Heart right ventricle (tissue), 16 donors: Measurements from ENCODE around the gene LETM1. TPM values are rescaled to one million over a fixed set of nuclear protein-coding genes. Genes with fewer than 3 reads are reported as not detected.

Experiments
- ATAC-seq, 8 donors: fragments of 200-7000 bp; cut with Tn5 transposase; one replicate each; pipeline ENCODE4 v1.9.1; 2020; ENCODE audit warnings: mild to moderate bottlenecking in 8 of 8, moderate library complexity in 8 of 8, moderate number of reproducible peaks in 1 of 8
- DNase-seq, 2 donors: peaks; one replicate each; pipeline ENCODE4 v3.0.0-alpha.2; 2020
- H3K27ac ChIP-seq, 10 donors: fragments of 200-600 bp; sonication (generic) in 2 of 10; one replicate each; pipeline versions ENCODE4 v1.5.0 to v1.8.0; 2020 to 2022; ENCODE audit warnings: mild to moderate bottlenecking in 3 of 10
- H3K27me3 ChIP-seq, 7 donors: fragments of 200-600 bp; one replicate each; pipeline ENCODE4 v1.8.0; 2021 to 2022; ENCODE audit warnings: mild to moderate bottlenecking in 2 of 7
- H3K36me3 ChIP-seq, 9 donors: fragments of 200-600 bp; sonication (generic) in 1 of 9; one replicate each; pipeline versions ENCODE4 v1.5.0 to v1.8.0; 2020 to 2022; ENCODE audit warnings: mild to moderate bottlenecking in 2 of 9
- H3K4me1 ChIP-seq, 9 donors: fragments of 200-600 bp; sonication (generic) in 1 of 9; one replicate each; pipeline versions ENCODE4 v1.5.0 to v1.8.0; 2020 to 2022; ENCODE audit warnings: mild to moderate bottlenecking in 4 of 9
- H3K4me3 ChIP-seq, 10 donors: fragments of 200-600 bp; sonication (generic) in 2 of 10; one replicate each; pipeline versions ENCODE4 v1.5.0 to v1.8.0; 2020 to 2022; ENCODE audit warnings: mild to moderate bottlenecking in 7 of 10, moderate library complexity in 2 of 10
- H3K9me3 ChIP-seq, 11 donors: fragments of 200-600 bp in 10 of 11; sonication (generic) in 2 of 11; one replicate each; pipeline versions ENCODE4 v1.5.0 to v1.8.0; 2013 to 2022; ENCODE audit warnings: mild to moderate bottlenecking in 2 of 11, control low read depth in 1 of 11, moderate library complexity in 1 of 11
- WGBS, 2 donors: extraction: QIAGEN DNeasy Blood & Tissue Kit; methylation state at CpG; one replicate each; pipeline ENCODE4 v1.1.7; 2013; ENCODE audit warnings: inconsistent platforms in 1 of 2; 5-methylcytosine and 5-hydroxymethylcytosine counted together
- intact Hi-C, 10 donors: fragments of 100-400 bp; cut with DNase I; formaldehyde crosslinking; loops; one replicate each; pipeline versions ENCODE4 v1.11.1 to v1.14.2; 2022
- polyA plus RNA-seq, 2 donors: library from polyadenylated mRNA; stranded (reverse); fragments of 200-250 nt; gene quantifications; one replicate each; pipeline ENCODE4 v1.2.3, GENCODE V29; 2013
- total RNA-seq, 10 donors: library from RNA; stranded (reverse); fragmentation: NEBNext Ultra II Directional in 3 of 10; extraction: Animal tissue kit (Norgen Biotek cat#: 25700) in 3 of 10; gene quantifications; one replicate each; pipeline versions ENCODE4 v1.2.1 to v1.2.4, GENCODE V29; 2021 to 2023
- TF ChIP-seq, protein P1 (sequence below), 9 donors: fragments of 200-600 bp; sonication (generic) in 2 of 9; IDR thresholded peaks; one replicate each; pipeline versions ENCODE4 v1.5.0 to v1.8.0; 2021 to 2022; ENCODE audit warnings: antibody characterized with exemption in 9 of 9, mild to moderate bottlenecking in 5 of 9, moderate library complexity in 1 of 9
- donor health status: Arrhythmogenic right ventricular cardiomyopathy.
- donor health status: ischemic (EF 13 %, LVEDD 7.1; RV severe dilation, severe dysfunction).
- donor health status: healthy with polysubstance abuse.
- donor health status: DM: no; HTN: yes; CAD: no.
- donor health status: DM: no; HTN: no; CAD: no.
- donor health status: ischemic (EF 25% LVEDD 6.9; RV normal size, moderate dysfunction).
- donor health status: ischemic (EF 25% LVEDD 5.7; RV mildly dilated, moderate dysfunction).
- donor health status: healthy.
- donor health status: DM: yes; HTN: yes; CAD: no.
- donor health status: Ischemic cardiomyopathy.
- donor health status: ischemic (EF 35%, LVEDD 5.7; RV mildly dilated, moderate dysfunction).
- donor health status: nonischemic (EF 11% LVEDD 7.7; RV severe dilation, severe dysfunction).
- donor health status: DM: yes; HTN: yes; CAD: no.
- donor health status: PGD.
- donor health status: ischemic (EF 29% LVEDD 5.4; RV normal size, mild dysfunction).
- donor health status: nonischemic (EF 23%, LVEDD 6.1; RV moderate dilation, normal function).

Gene LETM1
- total and polyA plus RNA-seq, 12 donors = 23.4 to 53.1 (median 41.2) TPM

DNA sequence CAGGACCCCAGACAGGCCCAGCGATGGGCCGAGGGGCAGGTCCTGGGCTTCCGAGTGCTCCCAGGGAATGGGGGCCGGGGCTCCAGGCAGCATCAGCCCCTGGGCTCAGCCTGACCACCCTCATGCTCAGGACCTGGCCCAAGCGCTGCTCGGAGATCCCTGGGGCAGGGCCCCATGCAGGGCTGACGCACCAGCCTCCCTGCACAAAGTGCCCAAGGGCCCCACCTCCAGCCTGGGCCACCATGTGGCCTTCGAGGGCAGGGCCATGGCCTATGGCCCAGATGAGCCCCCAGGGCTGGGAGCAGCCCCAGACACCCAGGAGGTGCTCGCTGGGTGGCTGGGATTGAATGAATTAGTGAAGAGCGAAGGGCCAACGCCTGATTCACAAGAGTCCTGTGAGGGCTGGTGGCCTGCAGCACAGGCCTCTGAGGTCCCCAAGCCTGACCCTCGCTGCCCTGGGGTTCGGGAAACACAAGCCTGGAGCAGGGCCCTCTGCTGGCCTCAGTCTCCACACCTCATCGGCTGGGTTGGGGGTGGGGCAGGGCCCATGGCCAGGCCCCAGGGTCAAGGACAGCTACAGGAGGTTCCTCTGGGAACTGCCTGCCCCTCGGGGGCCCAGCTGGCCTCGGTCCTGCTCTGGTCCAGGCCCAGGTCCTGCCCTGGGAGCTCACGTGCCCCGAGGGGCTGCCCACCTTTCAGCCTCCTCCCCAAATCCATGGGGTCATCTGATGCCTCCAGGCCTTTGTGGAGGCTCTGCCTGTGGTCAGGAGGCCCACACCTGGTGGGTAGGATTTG, 76.2 kb downstream of the LETM1 start:
- TF ChIP-seq, protein P1, sequence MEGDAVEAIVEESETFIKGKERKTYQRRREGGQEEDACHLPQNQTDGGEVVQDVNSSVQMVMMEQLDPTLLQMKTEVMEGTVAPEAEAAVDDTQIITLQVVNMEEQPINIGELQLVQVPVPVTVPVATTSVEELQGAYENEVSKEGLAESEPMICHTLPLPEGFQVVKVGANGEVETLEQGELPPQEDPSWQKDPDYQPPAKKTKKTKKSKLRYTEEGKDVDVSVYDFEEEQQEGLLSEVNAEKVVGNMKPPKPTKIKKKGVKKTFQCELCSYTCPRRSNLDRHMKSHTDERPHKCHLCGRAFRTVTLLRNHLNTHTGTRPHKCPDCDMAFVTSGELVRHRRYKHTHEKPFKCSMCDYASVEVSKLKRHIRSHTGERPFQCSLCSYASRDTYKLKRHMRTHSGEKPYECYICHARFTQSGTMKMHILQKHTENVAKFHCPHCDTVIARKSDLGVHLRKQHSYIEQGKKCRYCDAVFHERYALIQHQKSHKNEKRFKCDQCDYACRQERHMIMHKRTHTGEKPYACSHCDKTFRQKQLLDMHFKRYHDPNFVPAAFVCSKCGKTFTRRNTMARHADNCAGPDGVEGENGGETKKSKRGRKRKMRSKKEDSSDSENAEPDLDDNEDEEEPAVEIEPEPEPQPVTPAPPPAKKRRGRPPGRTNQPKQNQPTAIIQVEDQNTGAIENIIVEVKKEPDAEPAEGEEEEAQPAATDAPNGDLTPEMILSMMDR (IDR thresholded peaks at IDR 0.05) = no peak
- H3K27ac ChIP-seq = no peak overlapping the region
- 85 to 88% methylated on average over 18 of the region's 18 CpGs for WGBS, 2 donors
- no peak for DNase-seq
- intact Hi-C loops = no loop called here
- H3K4me3 ChIP-seq = no peak overlapping the region
- ATAC-seq = no peak
- no peaks in the 10 kb centered on the region for H3K36me3 ChIP-seq
- no peaks in the 10 kb centered on the region for H3K9me3 ChIP-seq
- H3K4me1 ChIP-seq = peaks cover 0 to 12% (median 2%) of the 10 kb centered on the region in 9 donors
- peaks cover 0 to 3% (median 0%) of the 10 kb centered on the region in 7 donors for H3K27me3 ChIP-seq

GRCh38 chr4:1778642-1779392, 77.1 kb downstream of the LETM1 start:
- Histone ChIP-seq H3K9me3 (no peaks in the 10 kb centered on the region), H3K4me1 (peaks cover 0 to 7% (median 0%) of the 10 kb centered on the region in 9 donors), H3K36me3 (no peaks in the 10 kb centered on the region), H3K27me3 (peaks cover 0 to 3% (median 0%) of the 10 kb centered on the region in 7 donors), H3K4me3 (no peak overlapping the region), H3K27ac (no peak overlapping the region)
- DNase-seq (no peak), ATAC-seq (peak in 1 of 8 donors; percentile 10)
- intact Hi-C loops = no loop called here
- TF ChIP-seq, protein P1 (IDR thresholded peaks at IDR 0.05) = no peak
- WGBS, 2 donors = 87 to 88% methylated on average over 18 of the region's 18 CpGs

DNA sequence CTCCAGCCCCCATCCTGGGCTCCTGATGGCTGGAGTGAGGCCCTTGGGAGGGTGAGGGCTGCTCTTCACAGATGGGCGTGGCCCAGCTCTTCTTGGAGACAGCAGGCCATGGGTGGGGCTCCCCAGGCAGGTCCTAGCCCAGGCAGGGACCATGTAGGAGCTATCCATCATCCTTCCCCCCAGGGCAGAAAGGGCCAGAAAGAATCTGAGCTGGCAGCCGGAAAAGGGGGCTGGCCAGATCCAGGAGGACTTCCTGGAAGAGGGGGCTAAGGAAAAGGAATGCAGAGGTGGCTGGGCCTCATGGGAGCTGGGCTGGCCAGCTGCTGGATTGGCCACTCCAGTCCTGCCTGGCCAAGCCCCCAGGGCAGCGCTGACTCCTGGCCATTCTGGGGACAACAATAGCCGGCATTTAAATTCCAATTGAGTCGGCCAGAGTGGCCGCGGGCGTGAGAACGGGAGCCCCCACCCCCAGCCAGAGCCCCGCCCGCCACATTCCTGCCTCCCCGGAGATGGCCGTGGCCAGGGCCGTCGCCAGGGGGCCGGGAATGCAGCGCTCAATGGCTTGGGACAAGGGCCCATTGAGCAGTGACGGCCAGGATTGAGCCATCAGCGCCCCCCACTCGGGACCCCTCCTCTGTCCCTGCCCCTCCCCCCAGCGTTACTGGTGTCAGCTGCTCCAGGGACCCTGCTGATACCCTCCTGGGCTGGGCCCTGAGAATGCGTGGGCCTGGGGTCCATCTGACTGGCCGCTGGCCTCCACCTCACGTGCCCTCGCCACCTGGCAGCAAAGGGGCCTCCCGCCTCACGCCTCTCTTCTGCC, 77.9 kb downstream of the LETM1 start:
- Histone ChIP-seq H3K36me3 (no peaks in the 10 kb centered on the region), H3K9me3 (no peaks in the 10 kb centered on the region), H3K27me3 (peaks cover 0 to 3% (median 0%) of the 10 kb centered on the region in 7 donors), H3K27ac (no peak overlapping the region), H3K4me3 (no peak overlapping the region), H3K4me1 (peaks cover 0 to 7% (median 0%) of the 10 kb centered on the region in 9 donors)
- 40 to 48% methylated on average over 21 to 27 of the region's 27 CpGs for WGBS, 2 donors
- TF ChIP-seq, protein P1 (IDR thresholded peaks at IDR 0.05) = no peak
- ATAC-seq = peak in 2 of 8 donors; percentile 10 to 44
- intact Hi-C loops = no loop called here
- no peak for DNase-seq
